ENCODE results near the gene ABLIM1. TPM values are rescaled to one million over a fixed set of nuclear protein-coding genes. Genes with fewer than 3 reads are reported as not detected.

Gene ABLIM1
- total RNA-seq, 1 experiment from 2014 or later, result 34.0 TPM

- no peaks in the 10 kb centered on the region for H3K36me3 ChIP-seq (ENCODE audit: insufficient read depth, low read length, poor library complexity, severe bottlenecking)
- BruUV-seq (replicated peaks), result no TSS peak
- TF ChIP-seq CTCF (conservative IDR thresholded peaks at IDR 0.05; ENCODE audit: low read depth, low read length) (no peak), EZH2 (IDR thresholded peaks at IDR 0.05; ENCODE audit: borderline replicate concordance, low read depth, low read length, poor library complexity, severe bottlenecking) (no peak)
- no peaks in the 10 kb centered on the region for H3K27me3 ChIP-seq (replicated peaks; ENCODE audit: insufficient read depth, low read depth, low read length, poor library complexity)
- intact Hi-C loops (cut with micrococcal nuclease; ENCODE audit: unreplicated experiment), result no loop called here
- no peaks in the 10 kb centered on the region for H3K9me3 ChIP-seq (ENCODE audit: low read depth, low read length, poor library complexity, severe bottlenecking)
- ChIA-PET CTCF (no interaction called here), POLR2A (ENCODE audit: low non-redundant PET) (no interaction called here)
- H3K27ac ChIP-seq (ENCODE audit: low read depth, low read length, poor library complexity, severe bottlenecking), result no peak overlapping the region
- H3K4me1 ChIP-seq (ENCODE audit: insufficient read depth, low read length, poor library complexity, severe bottlenecking), result peaks cover 2% of the 10 kb centered on the region
- no peak overlapping the region for H3K4me3 ChIP-seq (ENCODE audit: low read depth, low read length, poor library complexity, severe bottlenecking)
- DNase-seq (ENCODE audit: low spot score), result no peak
These were observed 125.8 kb downstream of the ABLIM1 start for GRCh38 chr10:114532226-114532625.

GRCh38 chr10:114526504-114527238, 131.4 kb downstream of the ABLIM1 start:
- Histone ChIP-seq H3K9me3 (ENCODE audit: low read depth, low read length, poor library complexity, severe bottlenecking) (no peaks in the 10 kb centered on the region), H3K4me3 (ENCODE audit: low read depth, low read length, poor library complexity, severe bottlenecking) (peak overlapping the region; percentile 46), H3K27ac (ENCODE audit: low read depth, low read length, poor library complexity, severe bottlenecking) (peak overlapping the region; percentile 69), H3K36me3 (ENCODE audit: insufficient read depth, low read length, poor library complexity, severe bottlenecking) (no peaks in the 10 kb centered on the region), H3K27me3 (replicated peaks; ENCODE audit: insufficient read depth, low read depth, low read length, poor library complexity) (no peaks in the 10 kb centered on the region), H3K4me1 (ENCODE audit: insufficient read depth, low read length, poor library complexity, severe bottlenecking) (peaks cover 21% of the 10 kb centered on the region)
- DNase-seq (ENCODE audit: low spot score), result peak; percentile 93
- ChIA-PET CTCF (interaction anchor here (0.7 kb wide), 1 partner anchor 815 kb away, joined by 3 read pairs; no protein-coding TSS in a partner anchor), POLR2A (ENCODE audit: low non-redundant PET) (no interaction called here)
- TF ChIP-seq CTCF (conservative IDR thresholded peaks at IDR 0.05; ENCODE audit: low read depth, low read length) (no peak), EZH2 (IDR thresholded peaks at IDR 0.05; ENCODE audit: borderline replicate concordance, low read depth, low read length, poor library complexity, severe bottlenecking) (no peak)
- intact Hi-C loops (cut with micrococcal nuclease; ENCODE audit: unreplicated experiment), result no loop called here
- TSS peak; percentile 69 for BruUV-seq (replicated peaks)

- no peaks in the 10 kb centered on the region for H3K36me3 ChIP-seq (ENCODE audit: insufficient read depth, low read length, poor library complexity, severe bottlenecking)
- BruUV-seq (replicated peaks), result no TSS peak
- peak overlapping the region; percentile 69 for H3K27ac ChIP-seq (ENCODE audit: low read depth, low read length, poor library complexity, severe bottlenecking)
- POLR2A ChIA-PET (ENCODE audit: low non-redundant PET), result no interaction called here
- H3K4me3 ChIP-seq (ENCODE audit: low read depth, low read length, poor library complexity, severe bottlenecking), result peak overlapping the region; percentile 46
- no peaks in the 10 kb centered on the region for H3K9me3 ChIP-seq (ENCODE audit: low read depth, low read length, poor library complexity, severe bottlenecking)
- intact Hi-C loops (cut with micrococcal nuclease; ENCODE audit: unreplicated experiment), result no loop called here
- peaks cover 21% of the 10 kb centered on the region for H3K4me1 ChIP-seq (ENCODE audit: insufficient read depth, low read length, poor library complexity, severe bottlenecking)
- CTCF ChIA-PET, result interaction anchor here (0.7 kb wide), 1 partner anchor 815 kb away, joined by 3 read pairs; no protein-coding TSS in a partner anchor
- TF ChIP-seq CTCF (conservative IDR thresholded peaks at IDR 0.05; ENCODE audit: low read depth, low read length) (no peak), EZH2 (IDR thresholded peaks at IDR 0.05; ENCODE audit: borderline replicate concordance, low read depth, low read length, poor library complexity, severe bottlenecking) (no peak)
- DNase-seq (ENCODE audit: low spot score), result no peak
- no peaks in the 10 kb centered on the region for H3K27me3 ChIP-seq (replicated peaks; ENCODE audit: insufficient read depth, low read depth, low read length, poor library complexity)
These were observed 132.0 kb downstream of the ABLIM1 start for GRCh38 chr10:114526126-114526503.
